Liver (tissue), 9 donors: Measurements from ENCODE around the gene STK17A. TPM values are rescaled to one million over a fixed set of nuclear protein-coding genes. Genes with fewer than 3 reads are reported as not detected.
"Not testable (repeated sequence)": the region's sequence is repeated elsewhere in the genome, so short reads cannot be mapped to it uniquely, and the experiment has no call there.

Experiments used
- DNase-seq: peaks from one replicate; pipeline ENCODE4 v3.0.0-alpha.2; 2017; ENCODE audit warnings: low spot score
- H3K27ac ChIP-seq, 2 donors: one replicate each; pipeline ENCODE4 v1.7.0; 2013; ENCODE audit warnings: inconsistent platforms in 2 of 2, low read length in 2 of 2, control low read depth in 1 of 2, low read depth in 1 of 2, mild to moderate bottlenecking in 1 of 2
- H3K27me3 ChIP-seq, 4 donors: one replicate each; pipeline versions ENCODE4 v1.6.1 to v1.7.0; 2013; ENCODE audit warnings: low read length in 3 of 4, inconsistent platforms in 1 of 4, mild to moderate bottlenecking in 1 of 4, moderate library complexity in 1 of 4; ENCODE audit not compliant: control insufficient read depth in 4 of 4, insufficient read depth in 4 of 4
- H3K36me3 ChIP-seq, 4 donors: one replicate each; pipeline versions ENCODE4 v1.6.1 to v1.7.0; 2013; ENCODE audit warnings: low read length in 3 of 4, mild to moderate bottlenecking in 3 of 4, low read depth in 1 of 4, moderate library complexity in 1 of 4; ENCODE audit not compliant: control insufficient read depth in 4 of 4, insufficient read depth in 3 of 4
- H3K4me1 ChIP-seq, 4 donors: one replicate each; pipeline versions ENCODE4 v1.6.1 to v1.7.0; 2013; ENCODE audit warnings: low read length in 3 of 4, mild to moderate bottlenecking in 3 of 4, moderate library complexity in 1 of 4; ENCODE audit not compliant: control insufficient read depth in 4 of 4, insufficient read depth in 4 of 4
- H3K4me3 ChIP-seq, 3 donors: one replicate each; pipeline versions ENCODE4 v1.6.1 to v1.7.0; 2013; ENCODE audit warnings: low read length in 3 of 3, control low read depth in 1 of 3, low read depth in 1 of 3, mild to moderate bottlenecking in 1 of 3
- H3K9ac ChIP-seq, 2 donors: one replicate each; pipeline ENCODE4 v1.7.0; 2013; ENCODE audit warnings: low read length in 2 of 2, mild to moderate bottlenecking in 2 of 2, moderate library complexity in 2 of 2, control low read depth in 1 of 2, low read depth in 1 of 2
- H3K9me3 ChIP-seq, 4 donors: one replicate each; pipeline versions ENCODE4 v1.6.1 to v1.7.0; 2013; ENCODE audit warnings: low read length in 3 of 4; ENCODE audit not compliant: control insufficient read depth in 4 of 4
- FOXA2 ChIP-seq: IDR thresholded peaks from 2 replicates; pipeline ENCODE4 v1.6.1; 2016; ENCODE audit warnings: antibody characterized with exemption
- HNF4A ChIP-seq, 2 donors: conservative IDR thresholded peaks; 2 replicates each; pipeline ENCODE4 v1.6.1; 2016; ENCODE audit warnings: antibody characterized with exemption in 2 of 2, mild to moderate bottlenecking in 2 of 2
- HNF4G ChIP-seq: IDR thresholded peaks from 2 replicates; pipeline ENCODE4 v1.6.1; 2016; ENCODE audit warnings: antibody characterized with exemption
- RAD21 ChIP-seq, 2 donors: IDR thresholded peaks; 2 replicates each; pipeline ENCODE4 v1.6.1; 2016; ENCODE audit warnings: antibody characterized with exemption in 2 of 2, mild to moderate bottlenecking in 2 of 2
- SP1 ChIP-seq: IDR thresholded peaks from 2 replicates; pipeline ENCODE4 v1.6.1; 2018; ENCODE audit warnings: antibody characterized with exemption, mild to moderate bottlenecking
- TAF1 ChIP-seq: conservative IDR thresholded peaks from 2 replicates; pipeline ENCODE4 v1.6.1; 2016; ENCODE audit warnings: antibody characterized with exemption, mild to moderate bottlenecking
- YY1 ChIP-seq: IDR thresholded peaks from 2 replicates; pipeline ENCODE4 v1.6.1; 2016; ENCODE audit warnings: antibody characterized with exemption, mild to moderate bottlenecking
- WGBS: extraction: QIAGEN DNeasy Blood & Tissue Kit; methylation state at CpG from one replicate; pipeline ENCODE4 v1.1.7; 2013; 5-methylcytosine and 5-hydroxymethylcytosine counted together
- polyA plus RNA-seq, 2 donors: library from polyadenylated mRNA; stranded (reverse) in 1 of 2; unstranded in 1 of 2; fragments of 200-250 nt in 1 of 2; fragments of >200 nt in 1 of 2; fragmentation: Nextera tagmentation in 1 of 2; extraction: Ambion mirVana in 1 of 2; gene quantifications; one replicate each; pipeline versions ENCODE4 v1.2.1 to v1.2.3, GENCODE V29; 2013 to 2015
- total RNA-seq, 2 donors: library from RNA; depleted of rRNA; stranded (reverse); fragments of >200 nt; gene quantifications; one replicate each; pipeline ENCODE4 v1.2.3, GENCODE V29; 2014
- TF ChIP-seq, protein P1 (sequence below): IDR thresholded peaks from 2 replicates; pipeline ENCODE4 v1.6.1; 2016; ENCODE audit warnings: antibody characterized with exemption, mild to moderate bottlenecking
- TF ChIP-seq, protein P2 (sequence below): IDR thresholded peaks from 2 replicates; pipeline ENCODE4 v1.6.1; 2016; ENCODE audit warnings: antibody characterized with exemption
- TF ChIP-seq, protein P3 (sequence below): fragments of 150-350 bp; IDR thresholded peaks from 2 replicates; pipeline ENCODE4 v1.5.1; 2017; ENCODE audit warnings: improper control_type of control experiment, low read depth, low read length; ENCODE audit not compliant: missing input control
- TF ChIP-seq, protein P4 (sequence below): IDR thresholded peaks from 2 replicates; pipeline ENCODE4 v1.6.1; 2016; ENCODE audit warnings: antibody characterized with exemption
- donor health status: healthy.
- donor health status: healthy.
- donor health status: healthy.
- donor health status: healthy.
- donor health status: healthy.

STK17A gene
- total and polyA plus RNA-seq, 4 donors: 3.0 to 18.2 (median 7.2) TPM

DNA sequence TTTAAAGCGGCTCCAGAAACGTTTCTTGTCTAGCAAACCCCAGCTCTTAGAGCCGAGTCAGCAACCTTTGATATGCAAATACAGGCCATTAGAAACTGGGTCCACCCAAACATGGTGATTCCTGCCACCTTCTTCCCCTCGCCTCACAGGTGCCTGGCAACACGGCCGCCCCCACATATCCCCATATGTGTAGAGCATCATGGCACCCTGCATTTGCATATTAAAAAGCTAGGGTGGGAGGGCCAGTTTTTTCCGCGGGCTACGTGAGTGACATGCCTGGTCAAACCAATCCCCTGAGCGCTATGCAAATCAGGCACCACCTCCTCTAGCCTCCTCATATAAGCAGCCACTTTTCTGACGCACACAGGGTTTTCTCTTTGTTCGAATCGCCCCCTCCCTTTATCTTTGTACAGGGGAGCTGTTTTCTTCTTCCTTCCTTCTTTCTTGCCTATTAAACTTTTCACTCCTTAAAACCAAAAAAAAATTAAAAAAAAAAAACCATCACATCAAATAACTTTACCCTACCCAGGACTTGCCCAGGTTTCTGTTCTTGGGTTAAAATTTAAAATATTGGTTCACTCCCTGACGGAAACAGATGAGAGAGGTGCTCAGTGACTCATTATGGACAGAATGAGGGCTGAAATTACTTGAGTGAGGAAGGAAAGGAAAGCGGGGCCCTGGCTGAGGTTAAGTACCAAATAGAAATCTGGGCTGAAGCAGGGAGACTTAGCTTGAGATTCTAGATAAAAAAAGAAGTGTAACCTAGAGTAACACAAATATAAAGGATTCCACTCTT, 86.6 kb downstream of the STK17A start:
- Histone ChIP-seq H3K36me3 (no peaks in the 10 kb centered on the region), H3K4me3 (no peak overlapping the region), H3K27ac (no peak overlapping the region), H3K9me3 (no peaks in the 10 kb centered on the region), H3K4me1 (peaks cover 0 to 4% (median 2%) of the 10 kb centered on the region in 4 donors), H3K27me3 (no peaks in the 10 kb centered on the region), H3K9ac (no peak overlapping the region)
- TF ChIP-seq FOXA2: no peak
- no peak for TF ChIP-seq SP1
- TF ChIP-seq, protein P1, sequence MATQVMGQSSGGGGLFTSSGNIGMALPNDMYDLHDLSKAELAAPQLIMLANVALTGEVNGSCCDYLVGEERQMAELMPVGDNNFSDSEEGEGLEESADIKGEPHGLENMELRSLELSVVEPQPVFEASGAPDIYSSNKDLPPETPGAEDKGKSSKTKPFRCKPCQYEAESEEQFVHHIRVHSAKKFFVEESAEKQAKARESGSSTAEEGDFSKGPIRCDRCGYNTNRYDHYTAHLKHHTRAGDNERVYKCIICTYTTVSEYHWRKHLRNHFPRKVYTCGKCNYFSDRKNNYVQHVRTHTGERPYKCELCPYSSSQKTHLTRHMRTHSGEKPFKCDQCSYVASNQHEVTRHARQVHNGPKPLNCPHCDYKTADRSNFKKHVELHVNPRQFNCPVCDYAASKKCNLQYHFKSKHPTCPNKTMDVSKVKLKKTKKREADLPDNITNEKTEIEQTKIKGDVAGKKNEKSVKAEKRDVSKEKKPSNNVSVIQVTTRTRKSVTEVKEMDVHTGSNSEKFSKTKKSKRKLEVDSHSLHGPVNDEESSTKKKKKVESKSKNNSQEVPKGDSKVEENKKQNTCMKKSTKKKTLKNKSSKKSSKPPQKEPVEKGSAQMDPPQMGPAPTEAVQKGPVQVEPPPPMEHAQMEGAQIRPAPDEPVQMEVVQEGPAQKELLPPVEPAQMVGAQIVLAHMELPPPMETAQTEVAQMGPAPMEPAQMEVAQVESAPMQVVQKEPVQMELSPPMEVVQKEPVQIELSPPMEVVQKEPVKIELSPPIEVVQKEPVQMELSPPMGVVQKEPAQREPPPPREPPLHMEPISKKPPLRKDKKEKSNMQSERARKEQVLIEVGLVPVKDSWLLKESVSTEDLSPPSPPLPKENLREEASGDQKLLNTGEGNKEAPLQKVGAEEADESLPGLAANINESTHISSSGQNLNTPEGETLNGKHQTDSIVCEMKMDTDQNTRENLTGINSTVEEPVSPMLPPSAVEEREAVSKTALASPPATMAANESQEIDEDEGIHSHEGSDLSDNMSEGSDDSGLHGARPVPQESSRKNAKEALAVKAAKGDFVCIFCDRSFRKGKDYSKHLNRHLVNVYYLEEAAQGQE: no peak
- no peak for TF ChIP-seq RAD21 (IDR thresholded peaks at IDR 0.05)
- TF ChIP-seq TAF1: no peak
- TF ChIP-seq, protein P2, sequence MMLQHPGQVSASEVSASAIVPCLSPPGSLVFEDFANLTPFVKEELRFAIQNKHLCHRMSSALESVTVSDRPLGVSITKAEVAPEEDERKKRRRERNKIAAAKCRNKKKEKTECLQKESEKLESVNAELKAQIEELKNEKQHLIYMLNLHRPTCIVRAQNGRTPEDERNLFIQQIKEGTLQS: no peak
- TF ChIP-seq, protein P3, sequence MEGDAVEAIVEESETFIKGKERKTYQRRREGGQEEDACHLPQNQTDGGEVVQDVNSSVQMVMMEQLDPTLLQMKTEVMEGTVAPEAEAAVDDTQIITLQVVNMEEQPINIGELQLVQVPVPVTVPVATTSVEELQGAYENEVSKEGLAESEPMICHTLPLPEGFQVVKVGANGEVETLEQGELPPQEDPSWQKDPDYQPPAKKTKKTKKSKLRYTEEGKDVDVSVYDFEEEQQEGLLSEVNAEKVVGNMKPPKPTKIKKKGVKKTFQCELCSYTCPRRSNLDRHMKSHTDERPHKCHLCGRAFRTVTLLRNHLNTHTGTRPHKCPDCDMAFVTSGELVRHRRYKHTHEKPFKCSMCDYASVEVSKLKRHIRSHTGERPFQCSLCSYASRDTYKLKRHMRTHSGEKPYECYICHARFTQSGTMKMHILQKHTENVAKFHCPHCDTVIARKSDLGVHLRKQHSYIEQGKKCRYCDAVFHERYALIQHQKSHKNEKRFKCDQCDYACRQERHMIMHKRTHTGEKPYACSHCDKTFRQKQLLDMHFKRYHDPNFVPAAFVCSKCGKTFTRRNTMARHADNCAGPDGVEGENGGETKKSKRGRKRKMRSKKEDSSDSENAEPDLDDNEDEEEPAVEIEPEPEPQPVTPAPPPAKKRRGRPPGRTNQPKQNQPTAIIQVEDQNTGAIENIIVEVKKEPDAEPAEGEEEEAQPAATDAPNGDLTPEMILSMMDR: no peak
- TF ChIP-seq YY1: no peak
- TF ChIP-seq, protein P4, sequence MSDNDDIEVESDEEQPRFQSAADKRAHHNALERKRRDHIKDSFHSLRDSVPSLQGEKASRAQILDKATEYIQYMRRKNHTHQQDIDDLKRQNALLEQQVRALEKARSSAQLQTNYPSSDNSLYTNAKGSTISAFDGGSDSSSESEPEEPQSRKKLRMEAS: no peak
- no peak for TF ChIP-seq HNF4G
- 88% methylated on average over 15 of the region's 15 CpGs for WGBS
- no peak for DNase-seq

DNA sequence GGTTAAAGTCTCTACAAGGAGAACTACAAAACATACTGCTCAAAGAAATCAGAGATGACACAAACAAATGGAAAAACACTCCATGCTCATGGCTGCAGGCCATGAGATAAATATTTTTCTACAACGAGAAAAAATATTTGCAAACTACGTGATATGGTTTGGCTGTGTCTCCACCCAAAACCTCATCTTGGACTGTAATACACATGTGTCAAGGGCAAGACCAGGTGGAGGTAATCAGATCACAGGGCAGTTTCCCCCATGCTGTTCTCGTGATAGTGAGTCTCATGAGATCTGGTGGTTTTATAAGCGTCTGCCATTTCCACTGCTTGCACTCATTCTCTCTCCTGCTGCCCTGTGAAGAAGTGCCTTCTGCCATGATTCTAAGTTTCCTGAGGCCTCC, 88.6 kb downstream of the STK17A start:
- WGBS: 67% methylated on average over 4 of the region's 4 CpGs
- H3K27ac ChIP-seq: no peak overlapping the region

DNA sequence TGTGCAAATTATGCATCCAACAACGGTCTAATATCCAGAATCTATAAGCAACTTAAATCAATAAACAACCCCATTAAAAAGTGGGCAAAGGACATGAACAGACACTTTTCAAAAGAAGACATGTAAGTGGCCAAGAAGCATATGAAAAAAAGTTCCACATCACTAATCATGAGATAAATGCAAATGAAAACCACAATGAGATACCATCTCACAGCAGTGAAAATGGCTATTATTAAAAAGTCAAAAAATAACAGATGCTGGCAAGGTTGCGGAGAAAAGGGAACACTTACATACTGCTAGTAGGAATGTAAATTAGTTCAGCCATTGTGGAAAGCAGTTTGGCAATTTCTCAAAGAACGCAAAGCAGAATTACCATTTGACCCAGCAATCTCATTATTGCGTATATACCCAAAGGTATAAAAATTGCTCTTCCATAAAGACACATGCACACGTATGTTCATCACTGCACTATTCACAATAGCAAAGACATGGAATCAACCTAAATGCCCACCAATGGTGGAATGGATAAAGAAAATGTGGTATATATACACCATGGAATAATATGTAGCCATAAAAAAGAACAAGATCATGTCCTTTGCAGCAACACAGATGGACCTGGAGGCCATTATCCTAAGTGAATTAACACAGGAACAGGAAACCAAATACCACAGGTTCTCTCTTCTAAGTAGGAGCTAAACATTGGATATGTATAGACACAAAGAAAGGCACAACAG, 90.5 kb downstream of the STK17A start:
- not testable (repeated sequence) for H3K36me3 ChIP-seq, H3K4me1 ChIP-seq, H3K9ac ChIP-seq, H3K9me3 ChIP-seq, H3K27ac ChIP-seq, H3K27me3 ChIP-seq, DNase-seq, H3K4me3 ChIP-seq
- 96% methylated on average over 5 of the region's 5 CpGs for WGBS

More for the DNA sequence above, 88.6 kb downstream of the STK17A start:
- no peak for TF ChIP-seq HNF4A (conservative IDR thresholded peaks at IDR 0.05)
- no peaks in the 10 kb centered on the region for H3K9me3 ChIP-seq
- H3K9ac ChIP-seq: no peak overlapping the region
- H3K36me3 ChIP-seq: no peaks in the 10 kb centered on the region
- H3K4me1 ChIP-seq: peaks cover 0 to 4% (median 2%) of the 10 kb centered on the region in 4 donors
- no peak overlapping the region for H3K4me3 ChIP-seq
- no peak for DNase-seq
- H3K27me3 ChIP-seq: no peaks in the 10 kb centered on the region
